KMS-11 (cell line): ENCODE results near the gene SKI.

Experiments
- H2AFZ ChIP-seq: fragments of 200-600 bp; sonication (generic); 2 replicates; pipeline ENCODE4 v1.6.1; 2016; ENCODE audit warnings: antibody characterized with exemption, mixed run types, low read depth
- H3K27ac ChIP-seq: fragments of 200-600 bp; sonication (generic); 2 replicates; pipeline ENCODE4 v1.6.1; 2016; ENCODE audit warnings: mild to moderate bottlenecking, mixed run types
- H3K27me3 ChIP-seq: fragments of 200-600 bp; sonication (generic); 2 replicates; pipeline ENCODE4 v1.6.1; 2017; ENCODE audit warnings: mild to moderate bottlenecking, low read depth, mixed run types, moderate library complexity; ENCODE audit not compliant: insufficient read depth
- H3K36me3 ChIP-seq: fragments of 200-600 bp; sonication (generic); 2 replicates; pipeline ENCODE4 v1.6.1; 2017; ENCODE audit warnings: mild to moderate bottlenecking, mixed run types; ENCODE audit not compliant: insufficient read depth
- H3K4me1 ChIP-seq: fragments of 200-600 bp; sonication (generic); 2 replicates; pipeline ENCODE4 v1.6.1; 2016; ENCODE audit warnings: mild to moderate bottlenecking, low read depth, mixed run types; ENCODE audit not compliant: poor library complexity, severe bottlenecking
- H3K4me2 ChIP-seq: fragments of 200-600 bp; sonication (generic); 2 replicates; pipeline ENCODE4 v1.7.0; 2016; ENCODE audit warnings: mild to moderate bottlenecking, mixed run types
- H3K4me3 ChIP-seq: fragments of 200-600 bp; sonication (generic); IDR thresholded peaks from 2 replicates; pipeline ENCODE4 v1.6.1; 2017; ENCODE audit warnings: low read depth, low read length, mixed read lengths; ENCODE audit not compliant: insufficient read depth
- H3K79me2 ChIP-seq: fragments of 200-600 bp; sonication (generic); 2 replicates; pipeline ENCODE4 v1.6.1; 2016; ENCODE audit warnings: low read depth, mixed run types; ENCODE audit not compliant: insufficient read depth
- H3K9ac ChIP-seq: fragments of 200-600 bp; sonication (generic); 2 replicates; pipeline ENCODE4 v1.6.1; 2016; ENCODE audit warnings: mild to moderate bottlenecking, mixed run types
- H4K20me1 ChIP-seq: fragments of 200-600 bp; sonication (generic); 2 replicates; pipeline ENCODE4 v1.6.1; 2016; ENCODE audit warnings: mild to moderate bottlenecking, mixed run types; ENCODE audit not compliant: insufficient read depth
- TF ChIP-seq, protein P1 (sequence below): fragments of 200-600 bp; sonication (generic); conservative IDR thresholded peaks from 2 replicates; pipeline ENCODE4 v1.6.1; 2017; ENCODE audit warnings: low read depth, mild to moderate bottlenecking, antibody characterized with exemption, low read length, moderate library complexity, mixed read lengths

The SKI gene

DNA sequence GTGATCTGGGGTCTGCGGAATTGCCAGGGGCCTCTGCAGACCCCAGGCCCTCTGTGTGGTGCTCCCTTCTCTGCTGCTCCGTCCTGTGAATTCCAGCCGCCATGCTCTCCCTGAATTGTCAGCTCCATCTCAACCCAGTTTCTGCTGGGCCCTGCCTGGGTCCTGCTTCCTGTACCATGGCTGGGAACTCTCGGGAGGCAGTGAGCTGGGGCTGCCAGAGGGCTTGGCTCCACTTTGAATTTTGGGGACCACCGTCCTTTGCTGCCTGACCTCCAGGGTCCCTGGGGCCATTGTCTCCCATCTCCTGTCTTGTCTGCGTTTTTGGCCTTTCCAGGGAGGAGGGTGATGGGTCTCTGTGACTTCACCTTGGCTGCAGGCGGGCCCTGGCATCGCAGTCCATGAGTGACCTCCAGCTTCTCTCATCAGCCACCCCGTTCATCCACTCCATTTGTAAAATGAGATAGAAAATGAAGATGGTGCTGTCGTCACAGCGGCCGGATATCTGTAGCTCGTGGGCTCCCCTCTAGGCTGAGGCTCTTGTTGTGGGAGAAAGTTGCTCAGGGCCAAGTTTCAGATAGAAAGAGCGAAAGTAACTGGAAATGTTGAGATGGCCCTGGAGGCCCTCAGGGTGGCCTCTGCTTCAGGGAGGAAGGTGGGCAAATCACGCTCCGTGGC is 38.3 kb downstream of the SKI start:
- no peaks in the 10 kb centered on the region for H3K79me2 ChIP-seq
- no peak overlapping the region for H3K4me3 ChIP-seq
- H3K4me1 ChIP-seq, result no peaks in the 10 kb centered on the region
- no peak overlapping the region for H3K9ac ChIP-seq
- TF ChIP-seq, protein P1, sequence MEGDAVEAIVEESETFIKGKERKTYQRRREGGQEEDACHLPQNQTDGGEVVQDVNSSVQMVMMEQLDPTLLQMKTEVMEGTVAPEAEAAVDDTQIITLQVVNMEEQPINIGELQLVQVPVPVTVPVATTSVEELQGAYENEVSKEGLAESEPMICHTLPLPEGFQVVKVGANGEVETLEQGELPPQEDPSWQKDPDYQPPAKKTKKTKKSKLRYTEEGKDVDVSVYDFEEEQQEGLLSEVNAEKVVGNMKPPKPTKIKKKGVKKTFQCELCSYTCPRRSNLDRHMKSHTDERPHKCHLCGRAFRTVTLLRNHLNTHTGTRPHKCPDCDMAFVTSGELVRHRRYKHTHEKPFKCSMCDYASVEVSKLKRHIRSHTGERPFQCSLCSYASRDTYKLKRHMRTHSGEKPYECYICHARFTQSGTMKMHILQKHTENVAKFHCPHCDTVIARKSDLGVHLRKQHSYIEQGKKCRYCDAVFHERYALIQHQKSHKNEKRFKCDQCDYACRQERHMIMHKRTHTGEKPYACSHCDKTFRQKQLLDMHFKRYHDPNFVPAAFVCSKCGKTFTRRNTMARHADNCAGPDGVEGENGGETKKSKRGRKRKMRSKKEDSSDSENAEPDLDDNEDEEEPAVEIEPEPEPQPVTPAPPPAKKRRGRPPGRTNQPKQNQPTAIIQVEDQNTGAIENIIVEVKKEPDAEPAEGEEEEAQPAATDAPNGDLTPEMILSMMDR, result no peak
- no peaks in the 10 kb centered on the region for H3K36me3 ChIP-seq
- no peak overlapping the region for H3K27ac ChIP-seq
- H3K4me2 ChIP-seq, result no peak overlapping the region
- H2AFZ ChIP-seq, result no peak overlapping the region
- no peaks in the 10 kb centered on the region for H4K20me1 ChIP-seq
- peaks cover 26% of the 10 kb centered on the region; the same call in 1 of the 2 replicates for H3K27me3 ChIP-seq

DNA sequence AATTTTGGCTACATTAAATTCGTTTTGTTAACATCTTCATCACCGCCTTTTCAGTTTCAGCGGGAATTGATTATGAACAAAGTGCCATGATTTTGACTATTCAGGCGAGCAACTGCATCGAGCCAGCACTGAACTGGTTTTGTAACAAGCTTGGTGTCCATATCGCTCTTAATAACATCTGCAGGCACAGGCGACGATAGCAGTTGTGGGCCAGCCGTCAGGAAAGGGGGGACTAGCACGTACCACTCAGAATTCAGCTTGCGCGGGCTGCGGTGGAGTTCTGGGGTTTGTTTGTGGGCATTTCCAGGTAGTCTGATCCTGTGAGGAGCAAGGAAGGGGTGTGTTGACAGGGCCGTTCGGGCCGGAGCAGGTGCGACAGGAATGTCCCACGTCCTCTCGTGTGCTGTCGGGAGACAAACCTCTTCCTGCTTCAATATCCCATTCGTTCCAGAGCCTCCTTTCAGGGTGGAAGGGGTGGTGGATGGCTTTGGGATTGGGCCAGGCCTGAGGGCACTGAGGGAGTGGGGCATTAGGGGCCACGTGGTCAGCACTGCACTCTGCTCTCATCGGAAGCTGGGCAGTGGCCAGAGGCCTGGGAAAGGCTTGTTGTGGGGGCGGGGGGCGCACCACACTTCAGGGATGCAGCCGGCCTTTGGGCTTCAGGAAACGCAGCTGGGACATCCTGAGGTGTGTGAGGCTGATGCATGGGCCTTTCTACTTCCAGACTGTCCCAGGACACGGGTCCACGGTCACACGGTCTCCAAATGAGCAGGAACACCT is 39.1 kb downstream of the SKI start:
- TF ChIP-seq, protein P1, result no peak
- Histone ChIP-seq H3K36me3 (no peaks in the 10 kb centered on the region), H3K4me3 (no peak overlapping the region), H3K27ac (no peak overlapping the region), H3K27me3 (peaks cover 29% of the 10 kb centered on the region), H4K20me1 (no peaks in the 10 kb centered on the region), H3K4me2 (no peak overlapping the region), H2AFZ (no peak overlapping the region), H3K9ac (no peak overlapping the region), H3K79me2 (no peaks in the 10 kb centered on the region), H3K4me1 (no peaks in the 10 kb centered on the region)

DNA sequence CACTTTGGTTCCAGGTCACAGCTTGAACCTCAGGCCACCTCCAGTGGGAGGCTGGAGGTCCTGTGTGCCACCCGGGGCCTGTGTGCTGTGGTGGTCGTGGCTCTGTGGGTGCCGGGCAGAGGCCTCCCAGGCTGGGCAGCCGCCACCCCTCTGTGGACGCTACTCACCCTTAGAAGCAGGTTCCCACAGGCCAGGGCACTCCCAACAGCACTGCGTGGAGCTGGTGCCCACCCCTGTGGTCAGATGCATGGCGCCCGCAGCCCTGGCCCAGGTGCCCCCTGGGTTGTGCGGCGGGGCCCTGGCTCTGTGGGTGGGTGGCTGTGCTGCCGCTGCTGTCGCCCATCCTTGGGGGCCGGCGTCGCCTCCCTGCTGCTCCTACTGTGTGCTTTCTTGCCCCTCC is 39.7 kb downstream of the SKI start:
- Histone ChIP-seq H3K9ac (no peak overlapping the region), H3K4me1 (no peaks in the 10 kb centered on the region), H4K20me1 (no peaks in the 10 kb centered on the region), H3K4me3 (no peak overlapping the region), H3K27ac (no peak overlapping the region), H3K27me3 (peaks cover 27% of the 10 kb centered on the region), H3K79me2 (no peaks in the 10 kb centered on the region), H3K4me2 (no peak overlapping the region), H2AFZ (no peak overlapping the region), H3K36me3 (no peaks in the 10 kb centered on the region)
- TF ChIP-seq, protein P1, result no peak

DNA sequence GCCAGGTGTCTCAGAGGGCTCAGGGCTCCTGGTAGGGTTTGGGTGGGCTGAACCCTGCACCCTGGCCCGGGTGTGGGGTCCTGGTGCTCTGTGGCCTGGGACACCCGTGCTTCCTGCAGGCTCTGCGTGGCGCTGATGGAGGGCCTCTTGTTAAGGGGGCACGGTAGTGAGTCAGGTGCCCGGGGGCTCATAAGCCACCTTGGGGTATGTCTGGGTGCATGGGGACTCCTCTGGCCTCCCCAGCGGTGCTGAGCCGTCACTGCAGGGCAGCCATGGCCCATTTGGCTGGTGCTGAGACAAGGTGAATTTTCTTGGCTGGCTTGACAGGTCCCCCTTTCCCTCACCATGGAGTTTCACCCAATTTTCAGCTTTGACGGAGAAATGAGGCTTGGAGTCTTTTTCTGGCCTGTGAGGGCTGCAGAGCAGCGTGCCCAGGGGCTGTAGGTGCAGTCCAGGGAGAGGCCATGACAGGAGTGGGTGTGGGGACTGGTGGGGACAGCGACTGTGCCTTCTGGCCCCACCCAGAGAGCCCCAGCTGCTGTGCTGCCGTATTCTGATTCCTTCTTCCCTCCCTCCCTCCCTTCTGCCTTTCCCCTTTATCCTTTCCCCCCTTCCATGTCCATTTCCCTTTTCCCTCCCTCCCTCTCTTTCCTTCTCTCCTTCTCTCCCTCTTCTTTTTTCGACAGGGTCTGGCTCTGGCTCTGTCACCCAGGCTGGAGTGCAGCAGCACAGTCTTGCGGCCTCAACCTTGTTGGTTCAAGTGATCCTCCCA is 40.4 kb downstream of the SKI start:
- no peak overlapping the region for H3K4me2 ChIP-seq
- no peaks in the 10 kb centered on the region for H3K36me3 ChIP-seq
- H2AFZ ChIP-seq, result no peak overlapping the region
- H3K4me1 ChIP-seq, result no peaks in the 10 kb centered on the region
- H3K27ac ChIP-seq, result no peak overlapping the region
- peaks cover 23% of the 10 kb centered on the region for H3K27me3 ChIP-seq
- no peaks in the 10 kb centered on the region for H4K20me1 ChIP-seq
- TF ChIP-seq, protein P1, result no peak
- H3K9ac ChIP-seq, result no peak overlapping the region
- no peaks in the 10 kb centered on the region for H3K79me2 ChIP-seq
- no peak overlapping the region for H3K4me3 ChIP-seq
